Stimulated activated CD8-positive, alpha-beta memory T cell treated with anti-CD3 and anti-CD28 coated beads, Interleukin-15, amount 100 ng/mL, for 1 hour (primary cell): ENCODE data around the gene PKD1.

Source experiments
- DNase-seq: peaks from one replicate; pipeline ENCODE4 v3.0.0-alpha.2; 2020; ENCODE audit warnings: low read depth

Gene PKD1

GRCh38 chr16:2045965-2046892 is 89.5 kb downstream of the PKD1 start:
- no peak for DNase-seq

- DNase-seq = no peak
Measured at GRCh38 chr16:2044541-2044940, 91.2 kb downstream of the PKD1 start.

- DNase-seq = no peak
Measured at GRCh38 chr16:2043667-2044451, 91.8 kb downstream of the PKD1 start.

GRCh38 chr16:2042986-2043666 is 92.6 kb downstream of the PKD1 start:
- no peak for DNase-seq

GRCh38 chr16:2042171-2042985 is 93.3 kb downstream of the PKD1 start:
- no peak for DNase-seq

- no peak for DNase-seq
Measured at GRCh38 chr16:2040787-2041522, 94.7 kb downstream of the PKD1 start.

GRCh38 chr16:2040041-2040786 is 95.5 kb downstream of the PKD1 start:
- DNase-seq = no peak

GRCh38 chr16:2039274-2040031 is 96.2 kb downstream of the PKD1 start:
- no peak for DNase-seq
